HepG2 (cell line): ENCODE measurements around the gene LSM10. TPM values are rescaled to one million over a fixed set of nuclear protein-coding genes. Genes with fewer than 3 reads are reported as not detected.
A peak's percentile ranks its signal among the peaks of the same experiment; 100 is the strongest.

Experiments
- ELF4 ChIP-seq: sonication (generic); formaldehyde crosslinking; IDR thresholded peaks from 2 replicates; pipeline ENCODE4 v1.5.0; 2020; ENCODE audit warnings: missing genetic modification reagents, mild to moderate bottlenecking, moderate library complexity, borderline replicate concordance
- JDP2 ChIP-seq: sonication (generic); formaldehyde crosslinking; IDR thresholded peaks from 2 replicates; pipeline ENCODE4 v1.8.1; 2022; ENCODE audit warnings: missing genetic modification reagents, borderline replicate concordance
- KLF15 ChIP-seq: sonication (generic); formaldehyde crosslinking; IDR thresholded peaks from 2 replicates; pipeline ENCODE4 v1.8.1; 2023; ENCODE audit warnings: borderline replicate concordance, mild to moderate bottlenecking, inconsistent platforms, missing genetic modification reagents, mixed read lengths
- LCORL ChIP-seq, 2 experiments: fragments of 450-650 bp in 1 of 2; sonication (generic) in 1 of 2; formaldehyde crosslinking in 1 of 2; IDR thresholded peaks; 2 replicates each; pipeline versions ENCODE4 v1.5.0 to v1.6.1; 2017 to 2020; ENCODE audit warnings: antibody characterized with exemption in 1 of 2, missing genetic modification reagents in 1 of 2
- PCBP2 ChIP-seq: fragments of 200-400 bp; formaldehyde crosslinking; optimal IDR thresholded peaks from 2 replicates; pipeline ENCODE3; 2018; ENCODE audit warnings: low read length, low read depth; ENCODE audit not compliant: poor library complexity, severe bottlenecking
- PITX1 ChIP-seq: sonication (generic); formaldehyde crosslinking; IDR thresholded peaks from 2 replicates; pipeline ENCODE4 v1.5.1; 2020; ENCODE audit warnings: mild to moderate bottlenecking, missing genetic modification reagents
- SRSF1 ChIP-seq: fragments of 200-400 bp; formaldehyde crosslinking; optimal IDR thresholded peaks from 2 replicates; pipeline ENCODE3; 2017; ENCODE audit warnings: mild to moderate bottlenecking, low read depth, low read length, moderate library complexity
- ZNF230 ChIP-seq: sonication (generic); formaldehyde crosslinking; IDR thresholded peaks from 2 replicates; pipeline ENCODE4 v1.4.0; 2020; ENCODE audit warnings: mild to moderate bottlenecking, missing genetic modification reagents
- ZNF253 ChIP-seq: sonication (generic); formaldehyde crosslinking; IDR thresholded peaks from 2 replicates; pipeline ENCODE4 v1.8.0; 2022; ENCODE audit warnings: mild to moderate bottlenecking, missing genetic modification reagents, borderline replicate concordance
- ZNF296 ChIP-seq: sonication (generic); formaldehyde crosslinking; conservative IDR thresholded peaks from 2 replicates; pipeline ENCODE4 v1.5.0; 2020; ENCODE audit warnings: mild to moderate bottlenecking, missing genetic modification reagents
- ZNF354B ChIP-seq: sonication (generic); formaldehyde crosslinking; IDR thresholded peaks from 2 replicates; pipeline ENCODE4 v1.8.0; 2022; ENCODE audit warnings: mild to moderate bottlenecking, missing genetic modification reagents
- ZNF446 ChIP-seq: sonication (generic); formaldehyde crosslinking; IDR thresholded peaks from 2 replicates; pipeline ENCODE4 v1.5.0; 2020; ENCODE audit warnings: mild to moderate bottlenecking, missing genetic modification reagents
- ZNF558 ChIP-seq: sonication (generic); formaldehyde crosslinking; IDR thresholded peaks from 2 replicates; pipeline ENCODE4 v1.9.0; 2022; ENCODE audit warnings: mild to moderate bottlenecking, missing genetic modification reagents, borderline replicate concordance
- ZNF614 ChIP-seq: IDR thresholded peaks from 2 replicates; pipeline ENCODE4 v1.6.1; 2018; ENCODE audit warnings: missing biosample characterization, missing genetic modification reagents, inconsistent platforms, borderline replicate concordance
- polyA plus RNA-seq, 8 experiments: library from polyadenylated mRNA; depleted of rRNA in 3 of 8; stranded (reverse) in 7 of 8; unstranded in 1 of 8; fragments of >200 nt; fragmentation: Illumina TruSeq in 4 of 8; extraction: Trizol in 4 of 8; gene quantifications; 2 replicates each; pipeline versions ENCODE4 v1.2.1 to v1.2.3, GENCODE V29; 2011 to 2016; ENCODE audit warnings: low read depth in 4 of 8, missing spikeins in 1 of 8, mixed read lengths in 1 of 8; ENCODE audit not compliant: insufficient read depth in 1 of 8
- total RNA-seq, 5 experiments: library from RNA; depleted of rRNA; stranded (reverse); fragments of >200 nt; fragmentation: Illumina TruSeq; extraction: Trizol; gene quantifications; 2 replicates each; pipeline ENCODE4 v1.2.3, GENCODE V29; 2016; ENCODE audit warnings: low read depth in 1 of 5
- TF ChIP-seq, protein P1 (sequence below): sonication (generic); formaldehyde crosslinking; IDR thresholded peaks from 2 replicates; pipeline ENCODE4 v1.8.1; 2023; ENCODE audit warnings: mild to moderate bottlenecking, inconsistent platforms, moderate library complexity, missing genetic modification reagents, borderline replicate concordance
- TF ChIP-seq, protein P2 (sequence below): sonication (generic); formaldehyde crosslinking; conservative IDR thresholded peaks from 2 replicates; pipeline ENCODE4 v1.8.0; 2022; ENCODE audit warnings: low read depth, missing genetic modification reagents
- TF ChIP-seq, protein P3 (sequence below): sonication (generic); formaldehyde crosslinking; IDR thresholded peaks from 2 replicates; pipeline ENCODE4 v1.5.0; 2020; ENCODE audit warnings: missing genetic modification reagents
- TF ChIP-seq, protein P4 (sequence below): sonication (generic); formaldehyde crosslinking; IDR thresholded peaks from 2 replicates; pipeline ENCODE4 v1.4.0; 2020; ENCODE audit warnings: missing genetic modification reagents
- TF ChIP-seq, protein P5 (sequence below): IDR thresholded peaks from 2 replicates; pipeline ENCODE4 v1.6.1; 2012; ENCODE audit warnings: low read length, improper control_type of control experiment

The LSM10 gene
- total and polyA plus RNA-seq, 2 of the 13 experiments (the other 11 are each of a cell fraction or from before 2014, with no cell fraction given), result 14.0 to 52.0 TPM

DNA sequence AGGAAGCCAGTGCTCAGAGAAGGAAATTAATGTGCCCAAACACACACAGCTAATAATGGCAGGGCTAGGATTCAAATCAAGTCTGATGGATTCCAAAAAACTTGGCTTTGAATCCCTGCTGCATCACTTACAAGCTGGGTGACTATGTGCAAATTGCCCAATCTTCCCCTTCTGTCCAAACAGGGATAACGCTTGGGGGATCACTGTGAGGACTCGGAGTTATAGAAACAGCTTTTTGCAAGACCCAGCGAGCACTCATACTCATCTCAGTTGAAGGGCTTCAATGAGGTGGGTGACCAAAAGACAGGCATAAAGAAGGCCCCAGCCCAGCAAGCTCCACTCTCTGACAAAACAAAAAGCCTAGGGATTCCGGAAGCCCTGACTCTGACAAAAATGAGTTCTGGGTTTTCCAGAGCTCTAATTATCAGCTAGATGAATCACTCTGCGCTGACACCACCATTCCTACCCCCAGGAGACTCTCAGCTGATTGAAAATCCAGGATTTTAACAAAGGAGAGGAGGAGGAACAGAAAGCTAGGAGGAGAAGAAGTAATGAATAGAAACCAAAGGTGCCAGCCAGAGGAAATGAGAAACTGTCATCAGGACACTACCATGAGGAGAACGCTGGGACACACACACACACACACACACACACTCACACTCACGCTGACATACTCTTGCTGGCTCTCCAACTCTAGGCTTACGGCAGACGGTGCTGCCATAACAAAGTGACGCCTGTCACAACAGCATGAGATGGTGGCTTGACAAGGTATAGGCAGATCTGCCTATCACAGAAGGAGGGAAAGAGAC lies 10.4 kb downstream of the LSM10 start (continued):
- TF ChIP-seq, protein P1, sequence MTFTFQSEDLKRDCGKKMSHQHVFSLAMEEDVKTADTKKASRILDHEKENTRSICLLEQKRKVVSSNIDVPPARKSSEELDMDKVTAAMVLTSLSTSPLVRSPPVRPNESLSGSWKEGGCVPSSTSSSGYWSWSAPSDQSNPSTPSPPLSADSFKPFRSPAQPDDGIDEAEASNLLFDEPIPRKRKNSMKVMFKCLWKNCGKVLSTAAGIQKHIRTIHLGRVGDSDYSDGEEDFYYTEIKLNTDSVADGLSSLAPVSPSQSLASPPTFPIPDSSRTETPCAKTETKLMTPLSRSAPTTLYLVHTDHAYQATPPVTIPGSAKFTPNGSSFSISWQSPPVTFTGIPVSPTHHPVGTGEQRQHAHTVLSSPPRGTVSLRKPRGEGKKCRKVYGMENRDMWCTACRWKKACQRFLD, result no peak
- TF ChIP-seq, protein P2, sequence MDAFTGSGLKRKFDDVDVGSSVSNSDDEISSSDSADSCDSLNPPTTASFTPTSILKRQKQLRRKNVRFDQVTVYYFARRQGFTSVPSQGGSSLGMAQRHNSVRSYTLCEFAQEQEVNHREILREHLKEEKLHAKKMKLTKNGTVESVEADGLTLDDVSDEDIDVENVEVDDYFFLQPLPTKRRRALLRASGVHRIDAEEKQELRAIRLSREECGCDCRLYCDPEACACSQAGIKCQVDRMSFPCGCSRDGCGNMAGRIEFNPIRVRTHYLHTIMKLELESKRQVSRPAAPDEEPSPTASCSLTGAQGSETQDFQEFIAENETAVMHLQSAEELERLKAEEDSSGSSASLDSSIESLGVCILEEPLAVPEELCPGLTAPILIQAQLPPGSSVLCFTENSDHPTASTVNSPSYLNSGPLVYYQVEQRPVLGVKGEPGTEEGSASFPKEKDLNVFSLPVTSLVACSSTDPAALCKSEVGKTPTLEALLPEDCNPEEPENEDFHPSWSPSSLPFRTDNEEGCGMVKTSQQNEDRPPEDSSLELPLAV (CRISPR knock-in tag), result no peak
- TF ChIP-seq ZNF354B (CRISPR knock-in tag), result no peak
- peak; percentile 9; the same call in 1 of the 2 replicates for TF ChIP-seq ZNF253
- TF ChIP-seq JDP2, result no peak
- TF ChIP-seq ELF4 (CRISPR knock-in tag), result no peak
- no peak for TF ChIP-seq ZNF296 (CRISPR knock-in tag)
- no peak for TF ChIP-seq PCBP2
- TF ChIP-seq, protein P3, sequence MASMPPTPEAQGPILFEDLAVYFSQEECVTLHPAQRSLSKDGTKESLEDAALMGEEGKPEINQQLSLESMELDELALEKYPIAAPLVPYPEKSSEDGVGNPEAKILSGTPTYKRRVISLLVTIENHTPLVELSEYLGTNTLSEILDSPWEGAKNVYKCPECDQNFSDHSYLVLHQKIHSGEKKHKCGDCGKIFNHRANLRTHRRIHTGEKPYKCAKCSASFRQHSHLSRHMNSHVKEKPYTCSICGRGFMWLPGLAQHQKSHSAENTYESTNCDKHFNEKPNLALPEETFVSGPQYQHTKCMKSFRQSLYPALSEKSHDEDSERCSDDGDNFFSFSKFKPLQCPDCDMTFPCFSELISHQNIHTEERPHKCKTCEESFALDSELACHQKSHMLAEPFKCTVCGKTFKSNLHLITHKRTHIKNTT, result no peak
- no peak for TF ChIP-seq LCORL (IDR thresholded peaks at IDR 0.05)
- TF ChIP-seq LCORL (CRISPR knock-in tag; IDR thresholded peaks at IDR 0.05), result no peak
- no peak for TF ChIP-seq ZNF614 (CRISPR knock-in tag)
- no peak for TF ChIP-seq KLF15 (CRISPR knock-in tag)
- no peak for TF ChIP-seq PITX1 (CRISPR knock-in tag)
- TF ChIP-seq, protein P4, sequence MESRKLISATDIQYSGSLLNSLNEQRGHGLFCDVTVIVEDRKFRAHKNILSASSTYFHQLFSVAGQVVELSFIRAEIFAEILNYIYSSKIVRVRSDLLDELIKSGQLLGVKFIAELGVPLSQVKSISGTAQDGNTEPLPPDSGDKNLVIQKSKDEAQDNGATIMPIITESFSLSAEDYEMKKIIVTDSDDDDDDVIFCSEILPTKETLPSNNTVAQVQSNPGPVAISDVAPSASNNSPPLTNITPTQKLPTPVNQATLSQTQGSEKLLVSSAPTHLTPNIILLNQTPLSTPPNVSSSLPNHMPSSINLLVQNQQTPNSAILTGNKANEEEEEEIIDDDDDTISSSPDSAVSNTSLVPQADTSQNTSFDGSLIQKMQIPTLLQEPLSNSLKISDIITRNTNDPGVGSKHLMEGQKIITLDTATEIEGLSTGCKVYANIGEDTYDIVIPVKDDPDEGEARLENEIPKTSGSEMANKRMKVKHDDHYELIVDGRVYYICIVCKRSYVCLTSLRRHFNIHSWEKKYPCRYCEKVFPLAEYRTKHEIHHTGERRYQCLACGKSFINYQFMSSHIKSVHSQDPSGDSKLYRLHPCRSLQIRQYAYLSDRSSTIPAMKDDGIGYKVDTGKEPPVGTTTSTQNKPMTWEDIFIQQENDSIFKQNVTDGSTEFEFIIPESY (CRISPR knock-in tag), result no peak
- TF ChIP-seq ZNF446 (CRISPR knock-in tag), result no peak
- TF ChIP-seq ZNF230 (CRISPR knock-in tag), result no peak
- no peak for TF ChIP-seq ZNF558 (CRISPR knock-in tag)
- TF ChIP-seq, protein P5, sequence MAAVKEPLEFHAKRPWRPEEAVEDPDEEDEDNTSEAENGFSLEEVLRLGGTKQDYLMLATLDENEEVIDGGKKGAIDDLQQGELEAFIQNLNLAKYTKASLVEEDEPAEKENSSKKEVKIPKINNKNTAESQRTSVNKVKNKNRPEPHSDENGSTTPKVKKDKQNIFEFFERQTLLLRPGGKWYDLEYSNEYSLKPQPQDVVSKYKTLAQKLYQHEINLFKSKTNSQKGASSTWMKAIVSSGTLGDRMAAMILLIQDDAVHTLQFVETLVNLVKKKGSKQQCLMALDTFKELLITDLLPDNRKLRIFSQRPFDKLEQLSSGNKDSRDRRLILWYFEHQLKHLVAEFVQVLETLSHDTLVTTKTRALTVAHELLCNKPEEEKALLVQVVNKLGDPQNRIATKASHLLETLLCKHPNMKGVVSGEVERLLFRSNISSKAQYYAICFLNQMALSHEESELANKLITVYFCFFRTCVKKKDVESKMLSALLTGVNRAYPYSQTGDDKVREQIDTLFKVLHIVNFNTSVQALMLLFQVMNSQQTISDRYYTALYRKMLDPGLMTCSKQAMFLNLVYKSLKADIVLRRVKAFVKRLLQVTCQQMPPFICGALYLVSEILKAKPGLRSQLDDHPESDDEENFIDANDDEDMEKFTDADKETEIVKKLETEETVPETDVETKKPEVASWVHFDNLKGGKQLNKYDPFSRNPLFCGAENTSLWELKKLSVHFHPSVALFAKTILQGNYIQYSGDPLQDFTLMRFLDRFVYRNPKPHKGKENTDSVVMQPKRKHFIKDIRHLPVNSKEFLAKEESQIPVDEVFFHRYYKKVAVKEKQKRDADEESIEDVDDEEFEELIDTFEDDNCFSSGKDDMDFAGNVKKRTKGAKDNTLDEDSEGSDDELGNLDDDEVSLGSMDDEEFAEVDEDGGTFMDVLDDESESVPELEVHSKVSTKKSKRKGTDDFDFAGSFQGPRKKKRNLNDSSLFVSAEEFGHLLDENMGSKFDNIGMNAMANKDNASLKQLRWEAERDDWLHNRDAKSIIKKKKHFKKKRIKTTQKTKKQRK, result no peak
- TF ChIP-seq SRSF1, result no peak
